Endothelial cell of umbilical vein (primary cell): ENCODE measurements around the gene CAMTA1. TPM values are rescaled to one million over a fixed set of nuclear protein-coding genes. Genes with fewer than 3 reads are reported as not detected.

Source experiments
- BruUV-seq: library from RNA; stranded (reverse); fragments of 400-500 nt; replicated peaks from 2 replicates; lab custom pipeline; 2021; lab: Mats Ljungman, UMichigan
- CTCF ChIA-PET: fragments of 300-600, 350-600 bp; sonication (Branson Sonifier 250); formaldehyde crosslinking; loops from one replicate; lab custom pipeline; 2021; ENCODE audit warnings: antibody characterized with exemption, inconsistent platforms; lab: Charles Lee
- POLR2A ChIA-PET: fragments of 300-600, 350-600 bp; sonication (Branson Sonifier 250); formaldehyde crosslinking; loops from one replicate; lab custom pipeline; 2021; ENCODE audit warnings: antibody characterized with exemption, inconsistent platforms; lab: Charles Lee
- DNase-seq: peaks from one replicate; pipeline ENCODE4 v3.0.0-alpha.2; 2011; ENCODE audit warnings: low read depth, low spot score
- FAIRE-seq: peaks from 2 replicates; lab custom pipeline; 2011; peaks lifted over from hg19 to GRCh38; lab: Jason Lieb, UNC
- H2AFZ ChIP-seq: 2 replicates; pipeline ENCODE4 v1.6.0; 2012; ENCODE audit warnings: low read depth, low read length, control low read depth, inconsistent platforms
- H3K27ac ChIP-seq: 2 replicates; pipeline ENCODE4 v1.5.1; 2011; ENCODE audit warnings: low read depth, mild to moderate bottlenecking, control low read depth, low read length, moderate library complexity; ENCODE audit not compliant: insufficient read depth
- H3K27me3 ChIP-seq, 2 experiments: 2 replicates each; pipeline versions ENCODE4 v1.6.0 to v1.6.1; 2011; ENCODE audit warnings: low read length in 2 of 2, mixed read lengths in 1 of 2; ENCODE audit not compliant: control insufficient read depth in 2 of 2, insufficient read depth in 2 of 2
- H3K36me3 ChIP-seq, 2 experiments: 2 replicates in 1 of 2; 3 replicates in 1 of 2; pipeline ENCODE4 v1.5.1; 2011; ENCODE audit warnings: low read length in 2 of 2, mild to moderate bottlenecking in 1 of 2, moderate library complexity in 1 of 2; ENCODE audit not compliant: control insufficient read depth in 2 of 2, insufficient read depth in 2 of 2; ENCODE audit errors: extremely low read depth in 1 of 2
- H3K4me1 ChIP-seq: 3 replicates; pipeline ENCODE4 v1.5.1; 2011; ENCODE audit warnings: mild to moderate bottlenecking, low read length; ENCODE audit not compliant: control insufficient read depth, insufficient read depth; ENCODE audit errors: extremely low read depth
- H3K4me2 ChIP-seq: 2 replicates; pipeline ENCODE4 v1.6.1; 2011; ENCODE audit warnings: low read length, control low read depth, mixed read lengths; ENCODE audit not compliant: insufficient read depth
- H3K4me3 ChIP-seq, 3 experiments: fragments of 200-600 bp in 1 of 3; sonication (generic), shearing (Covaris generic) in 1 of 3; replicated peaks in 1 of 3; 2 replicates each; pipeline ENCODE4 v1.5.1; 2011 to 2016; ENCODE audit warnings: control low read depth in 3 of 3, low read length in 3 of 3, mild to moderate bottlenecking in 2 of 3, inconsistent platforms in 1 of 3, low read depth in 1 of 3, moderate library complexity in 1 of 3; ENCODE audit not compliant: insufficient read depth in 1 of 3
- H3K79me2 ChIP-seq: 2 replicates; pipeline ENCODE4 v1.6.0; 2012; ENCODE audit warnings: low read length, inconsistent platforms; ENCODE audit not compliant: control insufficient read depth, insufficient read depth
- H3K9ac ChIP-seq: replicated peaks from 2 replicates; pipeline ENCODE3; 2011; ENCODE audit warnings: low read length, control low read depth; ENCODE audit not compliant: insufficient read depth; ENCODE audit errors: extremely low read depth
- H3K9me1 ChIP-seq: replicated peaks from 3 replicates; pipeline ENCODE4 v1.6.0; 2011; ENCODE audit warnings: mild to moderate bottlenecking, low read length; ENCODE audit not compliant: control insufficient read depth, insufficient read depth; ENCODE audit errors: extremely low read depth
- H3K9me3 ChIP-seq: replicated peaks from 2 replicates; pipeline ENCODE4 v1.5.1; 2012; ENCODE audit warnings: low read length, inconsistent platforms; ENCODE audit not compliant: control insufficient read depth, insufficient read depth
- H4K20me1 ChIP-seq: replicated peaks from 2 replicates; pipeline ENCODE3; 2011; ENCODE audit warnings: mild to moderate bottlenecking, low read length; ENCODE audit not compliant: control insufficient read depth, insufficient read depth; ENCODE audit errors: extremely low read depth
- GATA2 ChIP-seq: IDR thresholded peaks from 2 replicates; pipeline ENCODE4 v1.7.0; 2011; ENCODE audit warnings: low read depth, mild to moderate bottlenecking, moderate library complexity, mixed read lengths, low read length; ENCODE audit not compliant: insufficient read length, insufficient read depth
- dilution Hi-C: fragments of 300-500 bp; cut with MboI; formaldehyde crosslinking; loops from one replicate; pipeline ENCODE4 v1.15.0; 2019; ENCODE audit warnings: low sequenced_read_pairs; ENCODE audit not compliant: extremely low pct_ligation_motif_present
- intact Hi-C: fragments of 100-400 bp; cut with micrococcal nuclease; formaldehyde crosslinking; loops from one replicate; pipeline ENCODE4 v1.10.0; 2022
- polyA plus RNA-seq, 4 experiments: library from polyadenylated mRNA; depleted of rRNA in 3 of 4; stranded (reverse) in 3 of 4; unstranded in 1 of 4; fragments of >200 nt; gene quantifications; 2 replicates each; pipeline versions ENCODE4 v1.2.1 to v1.2.3, GENCODE V29; 2011 to 2012; ENCODE audit warnings: missing spikeins in 1 of 4
- total RNA-seq: library from RNA; stranded (reverse); gene quantifications from 2 replicates; pipeline ENCODE4 v1.2.3, GENCODE V29; 2021
- TF ChIP-seq, protein P1 (sequence below): IDR thresholded peaks from 2 replicates; pipeline ENCODE4 v1.6.1; 2011; ENCODE audit not compliant: insufficient read depth, insufficient read length
- TF ChIP-seq, protein P2 (sequence below), 2 donors: IDR thresholded peaks; 1 replicate in 1 of 2; 2 replicates in 1 of 2; pipeline ENCODE4 v1.5.1; 2011; ENCODE audit warnings: low read length in 2 of 2, mild to moderate bottlenecking in 2 of 2, moderate library complexity in 2 of 2, control low read depth in 1 of 2, inconsistent platforms in 1 of 2, low read depth in 1 of 2; ENCODE audit not compliant: insufficient read depth in 1 of 2; ENCODE audit errors: extremely low read depth in 1 of 2

CAMTA1 gene
- total and polyA plus RNA-seq, 2 donors (not counting 3 experiments of a cell fraction or from before 2014, with no cell fraction given) = 50.8 to 92.7 TPM

DNA sequence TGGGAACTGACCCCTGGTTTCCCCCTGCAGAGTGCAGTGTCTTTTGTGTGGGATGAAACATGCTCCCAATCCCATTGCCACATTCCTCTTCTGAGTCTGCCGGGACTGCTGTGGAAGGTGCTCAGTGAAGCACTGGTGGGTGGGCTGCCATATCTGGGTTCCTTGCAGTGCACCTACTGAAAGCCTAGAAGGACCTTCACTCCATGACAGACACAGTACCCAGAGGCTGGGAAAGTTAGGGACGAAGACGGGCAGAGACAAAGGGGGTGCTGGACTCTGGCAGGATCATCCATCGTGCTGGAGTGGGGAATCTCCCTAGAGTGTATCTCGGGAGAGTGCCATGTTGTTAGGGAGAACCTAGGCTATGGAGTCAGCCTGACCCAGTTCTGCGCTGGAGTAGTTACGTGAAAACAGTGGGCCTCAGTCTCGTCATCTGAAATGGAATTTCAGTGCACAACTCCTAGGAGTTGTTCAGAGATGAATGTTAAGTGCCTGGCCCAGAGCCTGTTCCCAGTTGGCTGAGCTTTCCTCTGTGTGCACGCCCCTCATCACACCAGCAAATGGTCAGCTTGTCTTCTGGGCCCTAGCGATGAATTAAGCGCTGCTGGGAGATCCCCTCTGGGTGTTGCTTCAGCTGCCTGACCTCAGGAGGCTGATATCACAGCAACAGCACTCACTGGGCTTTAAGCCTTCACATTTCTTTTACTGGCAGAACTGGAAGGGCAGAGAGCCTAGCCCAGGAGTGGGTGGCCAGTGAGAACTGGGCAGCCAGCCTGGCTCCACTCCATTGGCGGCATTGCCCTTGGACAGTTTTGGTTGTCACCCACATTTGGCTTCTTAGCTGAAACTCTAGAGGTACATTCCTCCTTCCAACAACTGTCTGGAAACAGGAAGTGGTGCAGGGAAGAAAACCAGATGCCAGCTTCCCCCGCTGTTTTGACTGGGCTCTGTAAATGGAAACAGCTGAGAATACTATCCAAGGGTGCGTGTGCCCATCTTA, 506.0 kb downstream of the CAMTA1 start:
- no peaks in the 10 kb centered on the region for H3K79me2 ChIP-seq
- H3K36me3 ChIP-seq = no peaks in the 10 kb centered on the region
- H2AFZ ChIP-seq = no peak overlapping the region
- no peak for FAIRE-seq
- H3K4me3 ChIP-seq = no peak overlapping the region
- no peak for TF ChIP-seq GATA2
- TF ChIP-seq, protein P1, sequence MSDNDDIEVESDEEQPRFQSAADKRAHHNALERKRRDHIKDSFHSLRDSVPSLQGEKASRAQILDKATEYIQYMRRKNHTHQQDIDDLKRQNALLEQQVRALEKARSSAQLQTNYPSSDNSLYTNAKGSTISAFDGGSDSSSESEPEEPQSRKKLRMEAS = no peak
- TF ChIP-seq, protein P2, sequence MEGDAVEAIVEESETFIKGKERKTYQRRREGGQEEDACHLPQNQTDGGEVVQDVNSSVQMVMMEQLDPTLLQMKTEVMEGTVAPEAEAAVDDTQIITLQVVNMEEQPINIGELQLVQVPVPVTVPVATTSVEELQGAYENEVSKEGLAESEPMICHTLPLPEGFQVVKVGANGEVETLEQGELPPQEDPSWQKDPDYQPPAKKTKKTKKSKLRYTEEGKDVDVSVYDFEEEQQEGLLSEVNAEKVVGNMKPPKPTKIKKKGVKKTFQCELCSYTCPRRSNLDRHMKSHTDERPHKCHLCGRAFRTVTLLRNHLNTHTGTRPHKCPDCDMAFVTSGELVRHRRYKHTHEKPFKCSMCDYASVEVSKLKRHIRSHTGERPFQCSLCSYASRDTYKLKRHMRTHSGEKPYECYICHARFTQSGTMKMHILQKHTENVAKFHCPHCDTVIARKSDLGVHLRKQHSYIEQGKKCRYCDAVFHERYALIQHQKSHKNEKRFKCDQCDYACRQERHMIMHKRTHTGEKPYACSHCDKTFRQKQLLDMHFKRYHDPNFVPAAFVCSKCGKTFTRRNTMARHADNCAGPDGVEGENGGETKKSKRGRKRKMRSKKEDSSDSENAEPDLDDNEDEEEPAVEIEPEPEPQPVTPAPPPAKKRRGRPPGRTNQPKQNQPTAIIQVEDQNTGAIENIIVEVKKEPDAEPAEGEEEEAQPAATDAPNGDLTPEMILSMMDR (IDR thresholded peaks at IDR 0.05; ENCODE audit: extremely low read depth in 1 of 2, insufficient read depth in 1 of 2, low read depth in 1 of 2, low read length in 2 of 2) = no peak
- ChIA-PET POLR2A (no interaction called here), CTCF (interaction anchor here (0.9 kb wide), 1 partner anchor 221 kb away, joined by 3 read pairs; no protein-coding TSS in a partner anchor)
- no peaks in the 10 kb centered on the region for H3K4me1 ChIP-seq
- no peak overlapping the region for H3K9ac ChIP-seq
- no peaks in the 10 kb centered on the region for H4K20me1 ChIP-seq
- H3K27ac ChIP-seq = no peak overlapping the region
- H3K4me2 ChIP-seq = no peak overlapping the region
- no peaks in the 10 kb centered on the region for H3K9me1 ChIP-seq
- dilution Hi-C loops = no loop called here
- intact Hi-C loops = no loop called here
- no TSS peak for BruUV-seq
- no peaks in the 10 kb centered on the region for H3K27me3 ChIP-seq
- no peak for DNase-seq
- H3K9me3 ChIP-seq = no peaks in the 10 kb centered on the region
